Measurements from ENCODE around the gene PSMG3.

PSMG3 gene

GRCh38 chr7:1548438-1548831, 21.4 kb downstream of the PSMG3 start:
- no peaks in the 10 kb centered on the region for H3K4me1 ChIP-seq (ENCODE audit: control insufficient read depth, insufficient read depth, low read length)
- no peak overlapping the region for H3K9ac ChIP-seq (ENCODE audit: low read depth, low read length)
- H3K4me3 ChIP-seq (ENCODE audit: low read depth, low read length): no peak overlapping the region
- no peaks in the 10 kb centered on the region for H3K36me3 ChIP-seq (ENCODE audit: control insufficient read depth, insufficient read depth, low read length)
- H3K27ac ChIP-seq (ENCODE audit: low read depth, low read length): no peak overlapping the region
- H3K27me3 ChIP-seq (ENCODE audit: control insufficient read depth, insufficient read depth, low read length): no peaks in the 10 kb centered on the region
- no peaks in the 10 kb centered on the region for H3K9me3 ChIP-seq (ENCODE audit: control insufficient read depth, insufficient read depth, low read length)

GRCh38 chr7:1547777-1548437, 21.9 kb downstream of the PSMG3 start:
- no peak overlapping the region for H3K4me3 ChIP-seq (ENCODE audit: low read depth, low read length)
- no peaks in the 10 kb centered on the region for H3K36me3 ChIP-seq (ENCODE audit: control insufficient read depth, insufficient read depth, low read length)
- no peak overlapping the region for H3K9ac ChIP-seq (ENCODE audit: low read depth, low read length)
- no peaks in the 10 kb centered on the region for H3K4me1 ChIP-seq (ENCODE audit: control insufficient read depth, insufficient read depth, low read length)
- H3K9me3 ChIP-seq (ENCODE audit: control insufficient read depth, insufficient read depth, low read length): no peaks in the 10 kb centered on the region
- no peaks in the 10 kb centered on the region for H3K27me3 ChIP-seq (ENCODE audit: control insufficient read depth, insufficient read depth, low read length)
- no peak overlapping the region for H3K27ac ChIP-seq (ENCODE audit: low read depth, low read length)

GRCh38 chr7:1546909-1547776, 22.7 kb downstream of the PSMG3 start:
- no peak overlapping the region for H3K9ac ChIP-seq (ENCODE audit: low read depth, low read length)

GRCh38 chr7:1546274-1546908, 23.4 kb downstream of the PSMG3 start:
- H3K4me3 ChIP-seq (ENCODE audit: low read depth, low read length): no peak overlapping the region
- H3K27ac ChIP-seq (ENCODE audit: low read depth, low read length): no peak overlapping the region
- H3K27me3 ChIP-seq (ENCODE audit: control insufficient read depth, insufficient read depth, low read length): no peaks in the 10 kb centered on the region
- no peaks in the 10 kb centered on the region for H3K4me1 ChIP-seq (ENCODE audit: control insufficient read depth, insufficient read depth, low read length)
- H3K9me3 ChIP-seq (ENCODE audit: control insufficient read depth, insufficient read depth, low read length): no peaks in the 10 kb centered on the region
- H3K36me3 ChIP-seq (ENCODE audit: control insufficient read depth, insufficient read depth, low read length): peaks cover 11% of the 10 kb centered on the region
- H3K9ac ChIP-seq (ENCODE audit: low read depth, low read length): no peak overlapping the region

More at GRCh38 chr7:1546909-1547776, 22.7 kb downstream of the PSMG3 start:
- H3K9me3 ChIP-seq (ENCODE audit: control insufficient read depth, insufficient read depth, low read length): no peaks in the 10 kb centered on the region
- no peaks in the 10 kb centered on the region for H3K27me3 ChIP-seq (ENCODE audit: control insufficient read depth, insufficient read depth, low read length)
- 0 out of 2 replicates have a peak, but pooled peaks cover 6% of the 10 kb centered on the region for H3K36me3 ChIP-seq (ENCODE audit: control insufficient read depth, insufficient read depth, low read length)
- H3K4me1 ChIP-seq (ENCODE audit: control insufficient read depth, insufficient read depth, low read length): no peaks in the 10 kb centered on the region
- H3K27ac ChIP-seq (ENCODE audit: low read depth, low read length): no peak overlapping the region
- no peak overlapping the region for H3K4me3 ChIP-seq (ENCODE audit: low read depth, low read length)

- Histone ChIP-seq H3K36me3 (ENCODE audit: control insufficient read depth, insufficient read depth, low read length) (peaks cover 19% of the 10 kb centered on the region), H3K4me3 (ENCODE audit: low read depth, low read length) (no peak overlapping the region), H3K9ac (ENCODE audit: low read depth, low read length) (no peak overlapping the region), H3K27ac (ENCODE audit: low read depth, low read length) (no peak overlapping the region), H3K4me1 (ENCODE audit: control insufficient read depth, insufficient read depth, low read length) (no peaks in the 10 kb centered on the region), H3K27me3 (ENCODE audit: control insufficient read depth, insufficient read depth, low read length) (no peaks in the 10 kb centered on the region), H3K9me3 (ENCODE audit: control insufficient read depth, insufficient read depth, low read length) (no peaks in the 10 kb centered on the region)
Observed at GRCh38 chr7:1545417-1546246, 24.2 kb downstream of the PSMG3 start.

GRCh38 chr7:1544896-1545416, 24.9 kb downstream of the PSMG3 start:
- Histone ChIP-seq H3K27me3 (ENCODE audit: control insufficient read depth, insufficient read depth, low read length) (no peaks in the 10 kb centered on the region), H3K4me3 (ENCODE audit: low read depth, low read length) (no peak overlapping the region), H3K9me3 (ENCODE audit: control insufficient read depth, insufficient read depth, low read length) (no peaks in the 10 kb centered on the region), H3K9ac (ENCODE audit: low read depth, low read length) (no peak overlapping the region), H3K27ac (ENCODE audit: low read depth, low read length) (no peak overlapping the region), H3K4me1 (ENCODE audit: control insufficient read depth, insufficient read depth, low read length) (no peaks in the 10 kb centered on the region), H3K36me3 (ENCODE audit: control insufficient read depth, insufficient read depth, low read length) (peaks cover 24% of the 10 kb centered on the region)

- Histone ChIP-seq H3K4me3 (ENCODE audit: low read depth, low read length) (no peak overlapping the region), H3K27ac (ENCODE audit: low read depth, low read length) (no peak overlapping the region), H3K27me3 (ENCODE audit: control insufficient read depth, insufficient read depth, low read length) (no peaks in the 10 kb centered on the region), H3K4me1 (ENCODE audit: control insufficient read depth, insufficient read depth, low read length) (no peaks in the 10 kb centered on the region), H3K36me3 (ENCODE audit: control insufficient read depth, insufficient read depth, low read length) (peaks cover 30% of the 10 kb centered on the region), H3K9ac (ENCODE audit: low read depth, low read length) (no peak overlapping the region), H3K9me3 (ENCODE audit: control insufficient read depth, insufficient read depth, low read length) (no peaks in the 10 kb centered on the region)
Observed at GRCh38 chr7:1544178-1544895, 25.5 kb downstream of the PSMG3 start.

GRCh38 chr7:1543826-1544177, 26.0 kb downstream of the PSMG3 start:
- H3K36me3 ChIP-seq (ENCODE audit: control insufficient read depth, insufficient read depth, low read length): peaks cover 31% of the 10 kb centered on the region
- H3K27ac ChIP-seq (ENCODE audit: low read depth, low read length): no peak overlapping the region
- H3K4me1 ChIP-seq (ENCODE audit: control insufficient read depth, insufficient read depth, low read length): no peaks in the 10 kb centered on the region
- H3K9ac ChIP-seq (ENCODE audit: low read depth, low read length): no peak overlapping the region
- no peaks in the 10 kb centered on the region for H3K27me3 ChIP-seq (ENCODE audit: control insufficient read depth, insufficient read depth, low read length)
- H3K4me3 ChIP-seq (ENCODE audit: low read depth, low read length): no peak overlapping the region
- H3K9me3 ChIP-seq (ENCODE audit: control insufficient read depth, insufficient read depth, low read length): no peaks in the 10 kb centered on the region

GRCh38 chr7:1542841-1543747, 26.7 kb downstream of the PSMG3 start:
- no peaks in the 10 kb centered on the region for H3K9me3 ChIP-seq (ENCODE audit: control insufficient read depth, insufficient read depth, low read length)
- H3K4me3 ChIP-seq (ENCODE audit: low read depth, low read length): no peak overlapping the region
- no peaks in the 10 kb centered on the region for H3K27me3 ChIP-seq (ENCODE audit: control insufficient read depth, insufficient read depth, low read length)
- no peak overlapping the region for H3K27ac ChIP-seq (ENCODE audit: low read depth, low read length)
- H3K9ac ChIP-seq (ENCODE audit: low read depth, low read length): no peak overlapping the region
- H3K4me1 ChIP-seq (ENCODE audit: control insufficient read depth, insufficient read depth, low read length): no peaks in the 10 kb centered on the region
- H3K36me3 ChIP-seq (ENCODE audit: control insufficient read depth, insufficient read depth, low read length): peaks cover 31% of the 10 kb centered on the region
